GM19238 (cell line): ENCODE results near the gene GSTK1.
"Not testable (repeated sequence)": the region's sequence is repeated elsewhere in the genome, so short reads cannot be mapped to it uniquely, and the experiment has no call there.

Source experiments
- DNase-seq: peaks from one replicate; pipeline ENCODE4 v3.0.0; 2011; ENCODE audit warnings: low spot score; ENCODE audit not compliant: insufficient read length

GSTK1 gene

DNA sequence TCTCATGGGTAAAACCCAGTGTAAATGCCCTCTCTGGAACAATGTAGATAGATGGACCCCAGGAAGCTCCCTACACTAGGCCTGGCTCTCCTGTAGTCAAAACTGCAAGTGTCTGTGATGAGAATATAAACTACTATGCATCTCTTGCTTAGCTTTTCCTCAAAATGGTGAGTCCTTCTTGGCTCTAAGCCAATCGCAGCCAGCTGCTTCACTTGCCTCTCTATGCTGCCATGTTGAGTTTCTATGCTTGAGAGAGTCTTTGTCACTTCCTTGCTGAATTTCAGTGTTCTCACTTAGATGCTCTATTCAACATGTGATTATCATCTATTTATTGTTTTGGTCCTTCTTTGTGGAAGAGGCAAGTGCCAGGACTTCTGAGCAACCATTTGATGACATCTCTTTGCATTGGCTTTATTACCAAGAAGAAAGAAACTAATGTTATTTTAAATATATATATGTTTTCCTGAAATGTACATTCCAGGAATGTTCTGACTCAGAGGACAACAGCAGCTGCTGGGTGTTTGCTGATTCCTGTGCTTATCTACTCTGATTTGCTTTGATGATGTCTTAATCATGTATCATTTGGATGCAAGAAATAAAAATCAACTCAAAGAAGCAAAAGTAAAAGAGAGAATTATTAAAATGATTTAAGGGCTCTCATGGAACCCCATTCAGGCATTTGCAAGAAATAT is 24.8 kb upstream of the GSTK1 start:
- DNase-seq = no peak

- no peak for DNase-seq
Measured at GRCh38 chr7:143239813-143240212, 23.4 kb upstream of the GSTK1 start.

DNA sequence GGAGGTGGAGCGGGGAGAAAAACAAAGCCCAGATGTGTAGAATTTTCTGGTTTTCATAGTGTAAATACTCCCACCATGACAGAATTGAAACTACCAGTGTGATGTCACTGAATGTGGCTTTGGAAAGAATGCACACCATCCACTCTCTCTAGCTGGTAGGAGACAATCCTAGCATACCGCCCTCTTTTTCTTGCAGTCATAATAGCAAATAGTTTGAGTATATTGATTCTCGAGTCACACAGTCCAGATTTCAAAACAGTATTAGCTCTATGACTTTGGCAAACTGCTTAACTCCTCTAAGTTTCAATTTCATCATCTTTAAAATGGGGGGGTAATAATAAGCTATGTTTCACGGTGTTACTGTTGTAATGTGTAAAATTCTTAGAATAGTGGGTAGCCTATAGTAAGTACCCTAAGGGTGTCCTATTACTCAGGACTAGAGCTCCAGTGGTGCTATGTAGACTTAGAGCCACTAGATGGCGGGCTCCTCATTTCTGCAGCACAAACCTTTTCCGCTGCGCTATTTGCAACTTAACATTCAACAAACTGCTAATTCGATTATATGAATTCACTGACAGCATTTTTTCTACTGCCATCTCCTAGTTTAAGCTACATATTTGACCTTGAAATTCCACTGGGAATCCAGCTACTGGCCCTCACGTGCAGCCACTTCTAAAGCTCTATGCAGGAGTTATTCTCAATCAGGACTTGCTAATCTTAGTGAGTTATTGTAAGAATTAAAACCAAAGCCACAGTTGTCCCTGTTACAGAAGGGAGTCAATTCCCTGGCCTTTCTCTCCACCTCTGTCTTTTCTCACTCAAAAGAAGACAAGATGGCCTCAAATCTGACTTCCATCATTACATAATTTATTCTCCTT is 22.7 kb upstream of the GSTK1 start:
- DNase-seq = no peak

DNA sequence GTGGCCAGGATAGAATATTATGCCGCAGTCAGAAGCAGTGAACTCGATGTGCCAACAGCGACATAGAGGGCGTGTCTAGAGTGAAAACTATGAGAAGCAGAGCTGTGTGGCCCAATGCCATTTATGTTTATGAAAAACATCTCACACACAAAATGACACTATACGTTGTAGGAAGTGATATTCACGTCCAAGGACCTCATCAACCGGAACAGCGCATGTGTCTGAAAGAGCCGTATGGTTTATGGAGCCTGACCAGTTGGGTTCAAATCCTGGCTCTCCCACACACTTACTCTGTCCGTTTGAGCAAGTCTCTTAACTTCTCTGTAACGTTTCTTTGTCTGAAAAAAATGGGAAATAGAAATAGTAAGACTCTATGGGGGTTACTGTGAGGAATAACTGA is 20.9 kb upstream of the GSTK1 start:
- DNase-seq = no peak

DNA sequence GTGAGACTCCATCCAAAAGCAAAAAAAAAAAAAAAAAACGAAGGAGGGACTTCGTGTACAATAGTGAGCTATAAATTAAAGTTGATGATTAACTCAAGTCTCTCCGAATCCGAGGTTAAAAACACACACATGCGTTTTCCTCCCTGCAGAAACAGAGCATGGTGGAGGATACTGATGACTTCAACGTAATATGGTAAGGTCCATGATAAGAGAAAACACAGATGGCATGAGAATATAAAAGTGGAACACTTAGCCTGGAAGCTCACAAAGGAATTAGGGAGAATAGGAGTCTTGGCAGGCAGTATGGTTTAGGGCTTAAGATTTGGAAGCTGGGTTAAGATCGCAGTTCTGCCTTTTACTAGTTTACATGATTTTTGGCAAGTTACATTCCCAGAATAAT is 20.1 kb upstream of the GSTK1 start:
- DNase-seq = no peak

GRCh38 chr7:143243614-143244013 is 19.6 kb upstream of the GSTK1 start:
- DNase-seq = no peak

DNA sequence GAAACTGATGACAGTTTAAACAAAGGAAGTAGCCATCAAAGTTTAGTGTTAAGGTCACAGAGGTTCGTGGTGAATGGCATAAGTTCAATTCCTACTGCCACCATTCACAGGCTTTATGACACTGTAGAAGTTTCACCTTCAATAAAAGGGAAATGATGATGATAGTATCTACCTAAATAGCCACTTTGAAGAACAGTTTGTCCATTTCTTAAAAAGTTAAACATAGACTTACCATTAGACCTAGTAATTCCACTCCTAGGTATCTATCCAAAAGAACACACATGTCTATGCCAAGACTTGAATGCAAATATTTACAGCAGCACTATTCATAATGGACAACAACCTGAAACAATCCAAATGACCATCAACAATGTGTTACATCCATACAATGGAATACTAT is 18.9 kb upstream of the GSTK1 start:
- DNase-seq = no peak

DNA sequence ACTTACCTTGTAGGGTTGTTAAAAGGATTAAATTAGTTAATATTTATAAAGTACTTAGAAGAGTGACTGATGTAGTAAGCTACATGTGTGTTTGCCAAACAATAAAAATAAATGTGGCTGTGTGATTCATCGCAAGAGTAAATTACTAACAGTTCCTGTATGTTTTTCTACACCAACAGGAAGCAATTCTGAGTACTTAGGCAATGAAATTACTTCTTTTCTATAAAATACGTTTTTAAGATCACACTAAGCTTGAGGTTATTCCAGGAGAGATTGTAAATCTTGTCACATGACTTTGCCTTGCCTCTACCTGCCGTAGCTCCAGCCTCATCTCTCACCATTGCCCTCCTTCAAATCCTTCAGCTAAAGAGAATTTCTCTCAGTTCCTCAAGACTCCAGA is 18.1 kb upstream of the GSTK1 start:
- no peak for DNase-seq

DNA sequence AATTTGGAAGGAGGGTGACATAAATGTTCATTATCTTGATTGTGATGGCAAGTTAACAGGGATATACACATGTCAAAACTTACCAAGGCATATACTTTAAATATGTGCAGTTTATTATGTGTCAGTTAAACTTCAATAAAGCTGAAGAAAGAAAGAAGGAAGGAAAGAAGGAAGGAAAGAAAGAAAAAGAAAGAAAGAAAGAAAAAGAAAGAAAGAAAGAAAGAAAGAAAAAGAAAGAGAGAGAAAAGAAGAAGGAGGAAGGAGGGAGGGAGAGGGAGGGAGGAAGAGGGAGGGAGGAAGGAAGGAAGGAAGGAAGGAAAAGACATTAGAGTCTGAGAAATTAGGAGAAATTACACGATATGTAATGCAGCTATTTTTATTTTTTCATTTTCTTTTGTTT is 15.9 kb upstream of the GSTK1 start:
- DNase-seq = no peak

- DNase-seq = no peak
Measured at GRCh38 chr7:143248761-143249354, 14.4 kb upstream of the GSTK1 start.

DNA sequence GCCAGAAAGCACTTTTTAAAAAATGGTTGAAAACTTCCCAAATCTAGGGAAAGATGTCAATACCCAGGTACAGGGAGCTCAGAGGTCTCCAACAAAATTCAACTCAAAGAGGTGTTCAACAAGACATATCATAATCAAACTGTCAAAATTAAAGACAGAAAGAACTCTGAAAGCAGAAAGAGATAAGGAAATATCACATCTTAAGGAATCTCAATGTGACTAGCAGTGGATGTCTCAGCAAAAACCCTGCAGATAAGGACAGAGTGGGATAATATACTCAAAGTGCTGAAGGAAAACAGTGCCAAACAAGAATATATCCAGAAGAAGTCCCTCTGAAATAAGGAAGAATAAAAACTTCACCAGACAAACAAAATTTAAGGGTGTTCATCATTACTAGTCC is 13.0 kb upstream of the GSTK1 start:
- DNase-seq = no peak

GRCh38 chr7:143250822-143251221 is 12.4 kb upstream of the GSTK1 start:
- no peak for DNase-seq

DNA sequence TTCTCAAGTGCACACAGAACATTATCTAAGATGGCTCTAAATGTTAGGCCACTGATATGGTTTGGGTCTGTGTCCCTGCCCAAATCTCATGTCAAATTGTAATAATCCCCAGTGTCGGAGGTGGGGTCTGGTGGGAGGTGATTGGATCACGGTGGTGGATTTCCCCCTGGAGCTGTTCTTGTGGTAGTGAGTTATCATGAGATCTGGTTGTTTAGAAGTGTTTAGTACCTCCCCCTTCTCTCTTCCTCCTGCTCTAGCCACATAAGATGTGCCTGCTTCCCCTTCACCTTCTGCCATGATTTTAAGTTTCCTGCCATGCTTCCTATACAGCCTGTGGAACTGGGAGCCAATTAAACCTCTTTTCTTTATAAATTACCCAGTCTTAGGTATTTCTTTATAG is 11.2 kb upstream of the GSTK1 start:
- DNase-seq = no peak

- no peak for DNase-seq
Measured at GRCh38 chr7:143255564-143255963, 7.7 kb upstream of the GSTK1 start.

GRCh38 chr7:143256325-143256724 is 6.9 kb upstream of the GSTK1 start:
- no peak for DNase-seq

- DNase-seq = no peak
Measured at GRCh38 chr7:143256932-143257331, 6.3 kb upstream of the GSTK1 start.

- DNase-seq = no peak
Measured at GRCh38 chr7:143257501-143257900, 5.7 kb upstream of the GSTK1 start.

- DNase-seq = no peak
Measured at GRCh38 chr7:143258831-143259230, 4.4 kb upstream of the GSTK1 start.

- DNase-seq = no peak
Measured at GRCh38 chr7:143259765-143260164, 3.5 kb upstream of the GSTK1 start.

- DNase-seq = no peak
Measured at GRCh38 chr7:143261901-143262300, 1.3 kb upstream of the GSTK1 start.

- DNase-seq = not testable (repeated sequence)
Measured at GRCh38 chr7:143264196-143264568, 941 bp downstream of the GSTK1 start.

- no peak for DNase-seq
Measured at GRCh38 chr7:143265017-143265693, 1.9 kb downstream of the GSTK1 start.
